Measurements from ENCODE around the gene MZT2A.
A peak's percentile ranks its signal among the peaks of the same experiment; 100 is the strongest.
"Not testable (repeated sequence)": the region's sequence is repeated elsewhere in the genome, so short reads cannot be mapped to it uniquely, and the experiment has no call there.

MZT2A gene

DNA sequence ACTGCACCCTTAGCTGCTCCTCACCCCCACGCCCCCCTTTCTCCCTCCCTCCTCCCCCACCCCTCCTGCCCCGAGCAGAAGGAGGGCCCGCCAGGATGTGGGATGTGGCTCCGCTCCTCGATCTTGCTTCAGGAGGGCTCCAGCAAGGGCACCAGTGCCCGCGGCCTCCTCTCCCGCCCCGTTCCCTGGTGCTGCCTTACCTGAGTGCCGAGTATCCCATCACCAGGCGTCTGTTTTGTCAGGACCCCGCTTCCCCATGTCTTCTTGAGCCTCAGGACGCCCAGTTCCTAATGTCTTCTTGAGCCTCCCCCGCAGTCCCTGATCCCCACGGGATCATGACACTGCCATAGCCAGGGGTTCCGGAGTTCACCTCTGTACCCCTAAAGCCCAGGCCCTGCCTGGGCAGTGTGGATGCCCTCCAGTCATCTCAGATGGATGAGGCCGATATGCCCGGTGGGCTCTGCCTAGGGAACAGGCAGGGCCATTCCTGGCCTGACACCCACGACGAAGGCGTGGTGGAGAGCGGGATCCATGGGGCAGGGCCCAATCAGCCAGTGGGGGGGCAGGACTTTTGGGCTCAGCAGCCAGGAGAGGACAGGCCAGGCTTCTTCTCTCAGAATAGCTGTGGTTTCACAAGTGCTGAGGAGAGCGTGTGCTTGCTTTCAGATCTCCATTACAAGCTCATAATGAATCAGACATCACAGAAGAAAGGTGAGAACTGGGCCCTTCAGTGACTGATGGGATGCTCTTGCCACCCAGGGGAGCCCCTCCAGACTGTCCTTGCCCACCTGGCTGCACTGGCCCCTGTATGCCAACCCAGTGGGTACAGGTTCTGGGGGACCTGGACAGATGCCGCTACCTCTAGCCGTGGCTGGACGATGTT is 37.0 kb upstream of the MZT2A start:
- not testable (repeated sequence) for H3K27me3 Mint-ChIP-seq

DNA sequence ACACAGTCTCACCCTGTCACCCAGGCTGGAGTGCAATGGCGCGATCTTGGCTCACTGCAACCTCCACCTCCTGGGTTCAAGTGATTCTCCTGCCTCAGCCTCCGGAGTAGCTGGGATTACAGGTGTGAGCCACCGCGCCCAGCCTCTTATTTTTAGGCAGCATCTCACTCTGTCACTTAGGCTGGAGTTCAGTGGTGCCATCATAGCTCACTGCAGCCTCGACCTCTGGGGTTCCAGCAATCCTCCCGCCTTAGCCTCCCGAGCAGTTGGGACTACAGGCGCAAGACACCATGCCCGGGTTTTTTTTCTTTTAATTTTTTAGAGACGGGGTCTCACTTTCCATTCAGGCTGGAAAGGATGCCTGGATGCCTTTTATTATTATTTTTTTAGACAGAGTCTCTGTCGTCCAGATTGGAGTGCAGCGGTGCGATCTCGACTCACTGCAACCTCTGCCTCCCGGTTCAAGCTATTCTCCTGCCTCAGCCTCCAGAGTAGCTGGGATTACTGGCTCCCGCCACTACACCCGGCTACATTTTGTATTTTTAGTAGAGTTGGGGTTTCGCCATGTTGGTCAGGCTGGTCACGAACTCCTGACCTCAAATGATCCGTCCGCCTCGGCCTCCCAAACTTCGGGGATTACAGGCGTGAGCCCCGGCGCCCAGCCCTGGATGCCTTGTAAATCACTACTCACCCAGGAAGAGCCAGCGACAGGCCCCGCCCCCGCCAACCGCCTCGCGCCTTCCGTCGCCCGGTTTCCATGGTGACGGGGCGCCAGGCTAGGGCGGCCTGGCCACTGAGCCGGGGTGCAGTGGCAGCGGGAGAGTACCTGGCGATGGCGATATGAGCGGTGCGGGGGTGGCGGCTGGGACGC is 35.2 kb upstream of the MZT2A start, which contains the start of gene CCDC74A:
CCDC74A (plus strand) TSS at position 758 of the 871 bp plus-strand sequence; CDS start at position 841, 83 bp downstream.
- Mint-ChIP-seq H3K4me3 (peak within 1 kb of the TSS; percentile 85), H3K27ac (peak within 1 kb of the TSS; percentile 42)
- H3K9me3 Mint-ChIP-seq, H3K27me3 Mint-ChIP-seq, H3K4me1 Mint-ChIP-seq, H3K36me3 Mint-ChIP-seq: not testable (repeated sequence)
- peak; percentile 66 to 68 for DNase-seq (ENCODE audit: low spot score in 2 of 2)
- ATAC-seq (ENCODE audit: low read depth): peak; percentile 95

More for the DNA sequence above, 37.0 kb upstream of the MZT2A start:
- not testable (repeated sequence) for H3K36me3 Mint-ChIP-seq; DNase-seq (ENCODE audit: low spot score in 2 of 2); H3K9me3 Mint-ChIP-seq; H3K4me1 Mint-ChIP-seq; H3K27ac Mint-ChIP-seq; ATAC-seq (ENCODE audit: low read depth)
- peak overlapping the region; percentile 77 for H3K4me3 Mint-ChIP-seq

DNA sequence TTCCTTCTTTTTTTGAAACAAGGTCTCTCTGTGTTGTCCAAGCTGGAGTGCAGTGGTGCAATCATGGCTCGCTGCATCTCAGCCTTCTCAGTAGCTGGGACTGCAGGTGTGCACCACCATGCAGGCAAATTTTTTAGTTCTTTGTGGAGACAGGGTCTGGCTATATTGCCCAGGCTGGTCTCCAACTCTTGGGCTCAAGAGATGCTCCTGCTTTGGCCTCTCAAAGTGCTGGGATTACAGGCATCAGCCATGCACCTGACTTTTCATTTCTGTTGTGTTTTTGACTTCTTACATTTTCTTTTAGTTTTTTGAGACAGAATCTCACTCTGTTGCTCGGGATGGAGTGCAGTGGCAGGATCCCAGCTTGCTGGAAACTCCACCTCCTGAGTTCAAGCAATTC is 33.1 kb upstream of the MZT2A start:
- H3K27me3 Mint-ChIP-seq; ATAC-seq (ENCODE audit: low read depth); H3K36me3 Mint-ChIP-seq; H3K9me3 Mint-ChIP-seq; DNase-seq (ENCODE audit: low spot score in 2 of 2); H3K4me1 Mint-ChIP-seq; H3K27ac Mint-ChIP-seq; H3K4me3 Mint-ChIP-seq: not testable (repeated sequence)

DNA sequence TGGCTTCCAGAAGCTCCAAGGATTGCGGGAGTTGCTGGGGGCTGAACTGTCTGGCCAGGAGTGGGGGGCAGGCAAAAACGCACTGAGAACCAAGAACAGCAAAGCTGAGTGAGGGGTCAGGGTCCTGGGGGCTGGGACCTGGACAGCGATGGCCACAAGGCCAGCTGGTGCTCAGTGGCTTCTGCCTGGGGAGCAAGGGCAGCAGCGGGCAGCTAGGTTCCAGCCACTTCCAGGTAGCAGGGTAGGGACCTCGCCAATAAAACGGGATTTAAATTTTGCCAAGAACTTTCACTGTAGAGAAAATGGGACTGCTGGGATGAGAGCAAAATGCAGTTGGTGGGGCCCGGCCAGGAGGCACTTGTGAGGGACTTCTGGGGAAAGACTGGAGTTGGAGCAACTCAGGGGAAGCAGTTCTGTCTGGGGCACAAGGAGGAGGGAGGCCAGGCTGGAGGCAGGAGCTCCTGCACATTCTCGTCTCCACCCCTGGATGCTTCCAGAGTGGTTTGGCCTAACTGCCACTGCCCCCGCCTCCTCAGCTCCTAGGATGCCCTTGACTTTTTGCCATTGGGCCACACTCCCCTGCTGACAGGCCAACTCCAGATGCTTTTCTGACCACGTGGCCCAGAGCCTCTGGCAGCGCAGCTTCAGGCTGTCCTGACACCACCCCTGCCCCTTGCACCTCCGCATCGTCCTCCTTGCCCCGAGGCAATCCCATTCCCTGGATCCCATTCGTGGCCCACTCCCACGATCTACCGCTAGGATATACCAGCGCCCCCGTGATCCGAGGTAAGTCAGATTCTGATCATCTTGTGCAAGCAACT is 30.0 kb upstream of the MZT2A start:
- Mint-ChIP-seq H3K9me3 (no peaks in the 10 kb centered on the region), H3K4me3 (no peak overlapping the region), H3K27me3 (no peaks in the 10 kb centered on the region), H3K36me3 (peaks cover 10% of the 10 kb centered on the region), H3K27ac (peak overlapping the region; percentile 36), H3K4me1 (no peaks in the 10 kb centered on the region)
- no peak for DNase-seq (ENCODE audit: low spot score in 2 of 2)
- no peak for ATAC-seq (ENCODE audit: low read depth)

DNA sequence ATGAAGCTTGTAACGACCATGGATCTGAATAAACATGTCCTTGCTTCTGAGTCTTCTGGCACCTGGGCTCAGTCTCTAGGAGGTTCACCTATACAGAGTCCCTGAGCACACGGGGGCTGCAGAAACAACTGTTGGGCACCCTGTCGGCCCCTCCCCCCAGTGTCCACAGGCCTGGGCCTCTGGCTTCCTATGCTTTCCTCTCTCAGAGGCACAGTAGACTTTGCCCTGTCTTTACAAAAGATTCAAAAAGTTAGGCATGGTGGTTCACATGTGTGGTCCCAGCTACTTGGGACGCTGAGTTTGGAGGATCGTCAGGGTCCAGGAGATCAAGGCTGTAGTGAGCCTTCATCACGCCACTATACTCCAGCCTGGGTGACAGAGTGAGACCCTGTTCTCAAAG is 29.3 kb upstream of the MZT2A start:
- Mint-ChIP-seq H3K36me3 (peaks cover 10% of the 10 kb centered on the region), H3K27ac (peak overlapping the region; percentile 36)
- not testable (repeated sequence) for H3K4me1 Mint-ChIP-seq; H3K9me3 Mint-ChIP-seq; H3K27me3 Mint-ChIP-seq; H3K4me3 Mint-ChIP-seq; ATAC-seq (ENCODE audit: low read depth); DNase-seq (ENCODE audit: low spot score in 2 of 2)

DNA sequence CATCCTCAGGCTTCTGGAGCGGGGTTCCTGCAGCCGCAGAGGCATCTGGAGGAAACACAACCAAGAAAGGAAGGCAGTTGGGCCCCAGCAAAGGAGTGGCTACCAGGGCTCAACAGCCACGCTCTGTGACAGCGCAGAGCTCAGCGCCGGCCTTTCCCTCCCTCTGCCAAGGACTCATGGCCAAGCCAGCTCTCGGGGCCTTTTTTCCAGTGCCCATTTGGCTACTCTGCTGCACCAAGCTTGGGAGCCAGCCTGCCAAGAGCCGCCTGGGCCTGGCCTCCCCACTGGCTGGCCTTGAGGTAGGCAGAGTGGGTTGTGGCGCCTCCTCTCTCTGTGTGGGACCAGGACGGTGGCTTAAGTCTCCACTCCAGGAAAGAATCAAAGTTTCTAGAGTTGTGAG is 28.3 kb upstream of the MZT2A start:
- ATAC-seq (ENCODE audit: low read depth): no peak
- no peaks in the 10 kb centered on the region for H3K27me3 Mint-ChIP-seq
- H3K36me3 Mint-ChIP-seq: peaks cover 10% of the 10 kb centered on the region
- no peak overlapping the region for H3K4me3 Mint-ChIP-seq
- no peak for DNase-seq (ENCODE audit: low spot score in 2 of 2)
- no peak overlapping the region for H3K27ac Mint-ChIP-seq
- H3K9me3 Mint-ChIP-seq: no peaks in the 10 kb centered on the region
- no peaks in the 10 kb centered on the region for H3K4me1 Mint-ChIP-seq

DNA sequence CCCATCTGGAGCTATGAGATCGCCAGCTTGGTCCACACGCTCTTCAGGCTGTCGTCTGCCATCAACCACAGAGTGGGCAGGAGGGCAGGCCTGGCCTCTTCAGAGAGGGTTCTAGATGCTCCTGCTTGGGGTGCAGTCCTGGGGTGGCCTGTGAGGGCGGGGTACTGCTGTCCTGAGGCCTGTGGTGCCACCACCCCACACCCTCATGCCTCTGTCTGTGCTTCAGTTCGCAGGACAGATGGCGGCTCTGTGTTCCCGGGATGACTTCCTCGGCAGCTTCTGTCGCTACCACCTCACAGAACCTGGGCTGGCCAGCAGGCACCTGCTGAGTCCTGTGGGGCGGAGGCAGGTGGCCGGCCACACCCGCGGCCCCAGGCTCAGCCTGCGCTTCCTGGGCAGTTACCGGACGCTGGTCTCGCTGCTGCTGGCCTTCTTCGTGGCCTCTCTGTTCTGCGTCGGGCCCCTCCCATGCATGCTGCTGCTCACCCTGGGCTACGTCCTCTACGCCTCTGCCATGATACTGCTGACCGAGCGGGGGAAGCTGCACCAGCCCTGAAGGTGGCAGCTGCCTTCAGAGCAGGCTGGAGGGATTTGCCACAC is 27.8 kb upstream of the MZT2A start:
- H3K4me3 Mint-ChIP-seq; ATAC-seq (ENCODE audit: low read depth); H3K4me1 Mint-ChIP-seq; H3K27ac Mint-ChIP-seq; DNase-seq (ENCODE audit: low spot score in 2 of 2); H3K27me3 Mint-ChIP-seq; H3K9me3 Mint-ChIP-seq: not testable (repeated sequence)
- peaks cover 10% of the 10 kb centered on the region for H3K36me3 Mint-ChIP-seq

DNA sequence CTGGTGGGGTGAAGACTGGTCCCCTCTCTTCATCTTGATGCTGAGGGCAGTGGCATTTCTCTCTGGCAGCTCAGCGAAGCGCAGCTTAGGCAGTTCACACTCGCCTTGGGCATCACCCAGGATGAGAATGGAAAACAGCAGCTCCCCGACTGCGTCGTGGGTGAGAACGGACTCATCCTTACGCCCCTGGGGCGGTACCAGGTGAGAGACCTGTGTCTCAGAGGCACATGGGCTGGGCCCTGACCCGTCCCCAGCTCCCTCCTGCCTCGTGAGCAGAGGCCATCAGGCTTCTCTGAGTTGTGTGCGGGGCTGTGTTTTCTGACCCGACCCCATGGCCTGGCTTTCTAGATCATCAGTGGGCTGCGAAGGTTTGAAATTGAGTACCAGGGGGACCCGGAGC is 27.3 kb upstream of the MZT2A start:
- no peaks in the 10 kb centered on the region for H3K27me3 Mint-ChIP-seq
- H3K4me3 Mint-ChIP-seq: no peak overlapping the region
- peaks cover 10% of the 10 kb centered on the region for H3K36me3 Mint-ChIP-seq
- H3K9me3 Mint-ChIP-seq: no peaks in the 10 kb centered on the region
- peaks cover 4% of the 10 kb centered on the region for H3K4me1 Mint-ChIP-seq
- no peak for DNase-seq (ENCODE audit: low spot score in 2 of 2)
- peak overlapping the region; percentile 65 for H3K27ac Mint-ChIP-seq
- ATAC-seq (ENCODE audit: low read depth): no peak

DNA sequence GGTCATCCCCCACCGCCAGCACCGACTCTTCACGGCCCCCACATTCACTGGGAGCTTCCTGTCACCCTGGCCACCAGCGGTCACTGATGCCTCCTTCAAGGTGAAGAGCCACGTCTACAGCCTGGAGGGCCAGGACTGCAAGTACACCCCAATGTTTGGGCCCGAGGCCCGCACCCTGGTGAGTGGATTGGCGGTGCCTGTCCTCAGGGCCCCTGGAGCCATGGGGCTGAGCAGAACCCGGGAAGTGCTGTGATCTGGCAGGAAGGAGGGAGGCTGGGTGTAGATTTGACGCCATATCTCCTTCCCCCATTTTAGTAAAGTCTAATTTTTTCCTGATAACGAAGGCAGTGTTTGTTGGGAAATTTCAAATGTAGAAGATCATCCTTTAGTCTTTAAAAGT is 26.3 kb upstream of the MZT2A start:
- not testable (repeated sequence) for H3K9me3 Mint-ChIP-seq; H3K4me3 Mint-ChIP-seq; DNase-seq (ENCODE audit: low spot score in 2 of 2); H3K27ac Mint-ChIP-seq; ATAC-seq (ENCODE audit: low read depth); H3K27me3 Mint-ChIP-seq
- H3K36me3 Mint-ChIP-seq: peaks cover 10% of the 10 kb centered on the region
- H3K4me1 Mint-ChIP-seq: peaks cover 10% of the 10 kb centered on the region

DNA sequence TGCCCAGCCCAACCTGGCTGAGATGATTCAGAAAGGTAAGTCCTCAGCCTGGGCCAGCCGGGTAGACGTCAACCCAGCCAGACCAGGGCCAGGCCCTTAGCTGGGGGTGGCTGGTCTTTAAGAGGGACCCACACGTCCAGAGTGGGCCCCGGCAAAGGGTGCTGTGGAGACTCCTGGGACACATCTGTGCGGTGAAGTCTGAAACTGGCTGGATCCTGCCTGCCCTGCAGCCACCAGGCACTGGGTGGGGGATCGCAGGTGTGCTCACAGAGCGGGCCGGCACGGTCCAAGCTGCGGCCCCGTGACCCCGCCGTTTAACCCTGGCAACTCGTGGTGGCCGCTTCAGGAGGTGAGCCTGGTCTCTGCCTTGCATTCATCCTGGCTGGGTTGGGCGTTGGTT is 25.7 kb upstream of the MZT2A start:
- H3K9me3 Mint-ChIP-seq; ATAC-seq (ENCODE audit: low read depth); H3K4me3 Mint-ChIP-seq; H3K27me3 Mint-ChIP-seq; H3K27ac Mint-ChIP-seq; DNase-seq (ENCODE audit: low spot score in 2 of 2): not testable (repeated sequence)
- Mint-ChIP-seq H3K4me1 (peaks cover 11% of the 10 kb centered on the region), H3K36me3 (peaks cover 10% of the 10 kb centered on the region)

DNA sequence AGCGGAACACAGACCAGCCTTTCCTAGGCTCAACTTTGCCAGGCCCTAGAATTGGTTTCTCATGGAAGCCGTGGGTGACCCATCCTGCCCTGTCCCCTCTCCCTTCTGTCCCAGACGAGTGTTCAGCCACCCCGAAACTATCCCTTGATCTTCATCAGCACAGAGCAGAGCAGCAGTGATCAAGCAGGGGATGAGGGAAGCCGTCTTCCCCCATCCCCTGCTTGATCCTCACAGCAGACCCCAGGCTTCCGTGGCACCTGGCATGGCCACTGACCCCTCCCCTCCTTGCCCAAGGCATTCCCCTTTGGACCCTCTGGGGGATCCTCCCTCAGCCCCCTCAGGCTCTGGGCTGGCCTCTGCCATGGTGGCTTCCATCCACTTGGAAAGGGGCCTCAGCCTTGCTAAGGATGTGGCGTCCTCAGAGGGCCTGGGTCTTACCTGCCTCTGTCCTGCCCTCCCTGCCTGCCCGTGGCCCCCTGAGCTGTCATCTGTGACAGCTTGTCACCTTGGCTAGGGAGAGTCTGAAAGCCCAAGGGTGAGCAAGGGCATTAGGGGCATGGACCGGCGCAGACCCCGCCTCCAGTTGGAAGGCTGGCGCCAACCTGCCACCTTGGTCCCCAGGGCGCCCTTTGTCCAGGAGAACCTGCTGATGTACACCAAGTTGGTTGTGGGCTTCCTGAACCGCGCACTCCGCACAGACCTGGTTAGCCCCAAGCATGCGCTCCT is 25.1 kb upstream of the MZT2A start:
- no peak overlapping the region for H3K4me3 Mint-ChIP-seq
- H3K36me3 Mint-ChIP-seq: peaks cover 13% of the 10 kb centered on the region
- no peaks in the 10 kb centered on the region for H3K27me3 Mint-ChIP-seq
- H3K4me1 Mint-ChIP-seq: peaks cover 16% of the 10 kb centered on the region
- no peaks in the 10 kb centered on the region for H3K9me3 Mint-ChIP-seq
- no peak for ATAC-seq (ENCODE audit: low read depth)
- H3K27ac Mint-ChIP-seq: peak overlapping the region; percentile 67
- no peak for DNase-seq (ENCODE audit: low spot score in 2 of 2)

DNA sequence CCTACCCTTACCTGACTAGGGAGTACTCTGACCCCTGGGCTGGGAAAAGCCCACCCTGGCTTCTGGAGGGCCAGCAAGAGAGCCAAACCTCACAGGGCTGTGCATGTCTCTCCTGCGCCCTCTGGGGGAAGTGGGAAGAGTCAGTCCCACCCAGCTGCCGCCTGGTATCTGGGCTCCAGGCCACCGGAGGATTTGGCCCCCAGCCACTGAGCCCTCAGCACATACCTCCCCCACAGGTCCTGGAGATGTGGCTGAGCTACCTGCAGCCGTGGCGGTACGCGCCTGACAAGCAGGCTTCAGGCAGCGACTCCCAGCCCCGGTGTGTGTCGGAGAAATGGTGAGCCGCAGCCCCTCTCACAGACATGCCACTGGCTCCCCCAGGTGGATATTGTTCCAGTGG is 24.4 kb upstream of the MZT2A start:
- not testable (repeated sequence) for H3K27me3 Mint-ChIP-seq; DNase-seq (ENCODE audit: low spot score in 2 of 2); H3K9me3 Mint-ChIP-seq; H3K4me3 Mint-ChIP-seq; ATAC-seq (ENCODE audit: low read depth)
- peaks cover 18% of the 10 kb centered on the region for H3K4me1 Mint-ChIP-seq
- peak overlapping the region; percentile 67 for H3K27ac Mint-ChIP-seq
- H3K36me3 Mint-ChIP-seq: peaks cover 16% of the 10 kb centered on the region

DNA sequence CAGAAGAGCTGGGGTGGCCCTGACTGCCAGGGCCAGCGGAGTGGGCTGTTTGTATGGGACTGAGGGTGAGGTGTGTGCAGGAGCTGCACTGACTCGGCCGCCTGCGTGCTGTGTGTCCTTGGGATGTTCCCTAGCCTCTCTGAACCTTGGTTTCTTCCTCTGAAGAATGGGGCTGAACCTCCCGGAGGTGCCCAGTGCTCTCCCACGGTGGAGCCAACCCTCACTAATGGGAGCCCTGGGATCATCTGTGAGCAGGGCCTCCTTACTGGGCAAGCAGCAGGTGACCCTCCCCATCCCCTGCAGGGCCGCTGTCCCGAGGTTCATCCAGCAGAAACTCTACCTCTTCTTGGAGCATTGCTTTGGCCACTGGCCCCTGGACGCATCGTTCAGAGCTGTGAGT is 23.8 kb upstream of the MZT2A start:
- Mint-ChIP-seq H3K27ac (no peak overlapping the region), H3K27me3 (no peaks in the 10 kb centered on the region), H3K4me1 (peaks cover 20% of the 10 kb centered on the region), H3K36me3 (peaks cover 18% of the 10 kb centered on the region), H3K9me3 (no peaks in the 10 kb centered on the region), H3K4me3 (no peak overlapping the region)
- DNase-seq (ENCODE audit: low spot score in 2 of 2) (no peak), ATAC-seq (ENCODE audit: low read depth) (no peak)
